ENCODE data around the gene PLCB2.

The PLCB2 gene

DNA sequence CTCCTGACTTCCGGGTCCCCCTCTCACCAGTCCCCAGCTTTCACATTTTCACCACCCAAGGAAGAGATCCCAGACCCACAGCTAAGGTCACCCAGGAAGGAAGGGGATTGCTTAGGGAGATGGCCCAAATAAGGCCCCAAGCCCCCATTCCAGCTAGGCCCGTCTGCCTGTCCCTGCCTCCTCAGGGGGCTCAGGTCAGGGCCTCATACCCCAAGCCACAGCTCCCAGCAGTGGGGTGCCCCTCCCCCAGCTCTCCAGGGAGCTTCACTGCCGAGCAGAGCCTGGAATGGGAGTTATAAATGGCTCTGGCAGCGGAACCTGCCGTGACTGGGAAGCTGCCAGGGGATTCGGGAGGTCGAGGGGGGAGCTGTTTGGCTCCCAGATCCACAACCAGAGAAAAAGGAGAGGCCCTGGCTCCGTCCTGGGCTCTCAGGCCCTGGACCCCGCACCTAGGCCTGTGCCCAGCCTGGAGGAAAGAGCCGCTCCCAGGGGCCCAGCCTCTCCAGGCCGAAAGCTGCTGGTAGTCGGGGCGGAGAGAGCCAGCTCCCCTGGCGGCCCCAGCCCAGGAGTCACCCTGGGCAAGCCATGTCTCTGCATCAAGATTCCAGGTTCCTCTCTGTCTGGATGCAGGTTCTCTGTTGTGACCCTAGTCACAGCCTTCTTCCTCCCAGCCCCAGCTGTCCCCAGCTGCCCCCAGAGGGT is 32.5 kb upstream of the PLCB2 start:
- DNase-seq (ENCODE audit: low read depth in 2 of 2) = no peak

- DNase-seq (ENCODE audit: low read depth in 2 of 2) = no peak
Observed at GRCh38 chr15:40339621-40339945, 31.8 kb upstream of the PLCB2 start.

DNA sequence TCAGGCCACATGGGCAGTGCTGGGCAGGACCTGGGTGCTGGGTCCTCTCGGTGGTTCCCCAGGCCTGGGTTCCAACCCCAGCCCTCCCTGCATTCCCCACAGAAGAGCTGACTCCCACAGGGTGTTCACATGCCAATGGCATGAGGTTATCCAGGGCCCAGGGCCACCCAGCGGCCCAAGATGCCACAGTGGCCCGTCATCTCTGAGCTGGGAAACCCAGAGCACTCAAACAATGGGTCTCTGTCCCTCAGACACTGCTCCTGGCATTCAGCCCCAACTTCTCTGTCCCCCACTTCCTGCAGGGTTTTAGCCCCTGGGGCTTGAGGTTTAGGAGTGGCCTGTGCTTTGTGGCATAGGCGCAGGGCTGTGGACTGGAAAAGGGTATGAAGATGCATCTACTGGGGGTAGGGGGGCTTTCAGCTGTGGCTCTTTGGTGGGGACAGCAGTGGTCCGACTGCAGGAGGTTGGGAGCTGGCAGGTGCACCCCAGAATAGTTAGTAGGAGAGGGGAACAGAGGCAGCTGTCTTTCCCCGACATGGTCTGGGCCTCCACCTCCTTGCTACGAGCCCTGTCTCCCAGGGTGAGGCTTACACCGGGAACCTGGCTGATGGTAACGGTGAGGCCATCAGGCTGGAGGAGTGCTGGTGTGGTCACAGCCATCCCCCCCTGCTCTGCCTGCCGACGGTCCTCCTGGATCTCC is 31.3 kb upstream of the PLCB2 start:
- no peak for DNase-seq (ENCODE audit: low read depth in 2 of 2)

DNA sequence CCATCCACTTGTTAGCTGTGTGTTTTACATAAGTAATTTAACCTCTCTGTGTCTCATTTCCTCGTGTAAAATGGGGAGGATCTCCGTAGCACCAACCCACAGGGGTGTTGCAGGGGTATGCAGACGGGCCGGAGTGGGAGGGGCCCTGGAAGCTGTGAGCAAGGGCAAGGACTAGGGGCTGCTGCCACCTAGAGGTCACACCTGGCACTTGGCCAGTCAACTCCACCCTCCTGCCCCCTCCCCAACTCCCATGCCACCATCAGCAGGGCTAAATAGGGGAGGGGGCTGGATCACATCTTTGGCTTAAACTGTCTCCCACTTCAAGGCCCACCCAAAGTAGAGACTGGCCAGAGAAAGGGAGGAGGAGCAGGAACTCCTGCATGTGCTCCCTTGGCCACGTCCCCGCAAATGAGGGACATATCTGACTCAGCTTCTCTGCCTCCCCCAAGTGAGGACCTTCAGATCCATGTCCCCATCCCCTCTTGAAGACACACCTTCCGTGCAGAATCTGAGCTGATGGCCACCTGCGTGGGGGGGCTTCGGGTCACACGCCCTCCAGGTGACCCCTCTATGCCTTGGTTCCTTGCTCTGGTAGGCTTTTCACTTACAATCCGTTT is 30.4 kb upstream of the PLCB2 start:
- DNase-seq (ENCODE audit: low read depth in 2 of 2) = peak; percentile 44 to 53

GRCh38 chr15:40337597-40337996 is 29.9 kb upstream of the PLCB2 start:
- no peak for DNase-seq (ENCODE audit: low read depth in 2 of 2)

GRCh38 chr15:40336744-40337122 is 29.0 kb upstream of the PLCB2 start:
- no peak for DNase-seq (ENCODE audit: low read depth in 2 of 2)

- no peak for DNase-seq (ENCODE audit: low read depth in 2 of 2)
Observed at GRCh38 chr15:40335938-40336743, 28.4 kb upstream of the PLCB2 start.

GRCh38 chr15:40334941-40335795 is 27.4 kb upstream of the PLCB2 start:
- DNase-seq (ENCODE audit: low read depth in 2 of 2) = no peak

GRCh38 chr15:40334541-40334940 is 26.8 kb upstream of the PLCB2 start:
- no peak for DNase-seq (ENCODE audit: low read depth in 2 of 2)

DNA sequence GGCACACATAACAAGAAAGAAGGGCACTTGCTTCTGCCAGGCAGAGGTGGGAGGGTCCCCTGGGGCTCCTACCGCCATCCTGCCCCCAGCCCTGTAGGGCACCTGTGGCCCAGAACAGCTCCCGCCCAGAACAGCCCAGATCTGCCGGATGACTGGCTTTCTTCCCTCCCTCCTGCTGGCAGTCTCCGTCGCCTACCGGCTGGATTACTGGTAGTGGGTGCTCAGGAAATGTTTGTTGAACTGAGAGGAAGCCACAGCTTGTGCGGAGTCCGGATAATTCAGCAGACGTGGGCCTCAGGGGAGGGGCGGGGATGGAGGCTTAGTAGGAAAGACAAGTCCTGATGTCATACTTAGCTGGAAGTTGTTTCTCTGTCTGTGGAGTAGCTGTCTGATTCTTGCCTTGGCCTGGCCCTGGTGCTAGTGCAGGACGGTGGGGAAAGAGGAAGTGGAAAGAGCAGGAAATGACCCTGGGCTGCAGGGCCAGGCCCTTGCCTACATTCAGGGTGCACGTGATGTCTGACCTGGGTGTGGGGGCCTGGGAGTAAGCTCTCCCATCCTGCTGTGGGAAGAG is 26.3 kb upstream of the PLCB2 start:
- no peak for DNase-seq (ENCODE audit: low read depth in 2 of 2)

GRCh38 chr15:40332113-40332781 is 24.5 kb upstream of the PLCB2 start:
- no peak for DNase-seq (ENCODE audit: low read depth in 2 of 2)

- DNase-seq (ENCODE audit: low read depth in 2 of 2) = no peak
Observed at GRCh38 chr15:40331637-40332036, 23.9 kb upstream of the PLCB2 start.

GRCh38 chr15:40331026-40331425 is 23.3 kb upstream of the PLCB2 start:
- no peak for DNase-seq (ENCODE audit: low read depth in 2 of 2)

DNA sequence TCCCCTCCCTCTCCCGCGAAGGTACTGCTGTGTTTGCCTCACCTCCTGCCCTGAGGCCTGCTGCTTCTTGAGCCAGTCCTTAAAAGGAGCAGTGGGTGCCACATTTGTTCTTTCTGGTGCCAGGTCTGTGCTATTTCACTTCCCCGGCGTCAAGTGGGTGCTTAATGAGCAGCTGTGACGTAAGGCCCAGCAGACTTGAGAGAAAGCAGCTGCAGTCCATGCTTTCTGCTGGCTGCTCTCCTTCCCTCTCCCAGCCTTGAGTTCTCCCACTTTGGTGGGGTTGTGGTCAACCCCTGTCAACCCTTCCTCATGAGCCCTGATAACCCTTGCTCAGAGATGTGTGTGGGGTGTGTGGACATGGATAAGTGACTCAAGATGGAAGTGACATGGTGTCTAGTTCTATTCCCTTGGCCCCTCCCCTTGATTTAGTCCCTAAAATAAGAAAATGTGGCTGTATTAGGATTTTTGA is 22.7 kb upstream of the PLCB2 start:
- no peak for DNase-seq (ENCODE audit: low read depth in 2 of 2)

DNA sequence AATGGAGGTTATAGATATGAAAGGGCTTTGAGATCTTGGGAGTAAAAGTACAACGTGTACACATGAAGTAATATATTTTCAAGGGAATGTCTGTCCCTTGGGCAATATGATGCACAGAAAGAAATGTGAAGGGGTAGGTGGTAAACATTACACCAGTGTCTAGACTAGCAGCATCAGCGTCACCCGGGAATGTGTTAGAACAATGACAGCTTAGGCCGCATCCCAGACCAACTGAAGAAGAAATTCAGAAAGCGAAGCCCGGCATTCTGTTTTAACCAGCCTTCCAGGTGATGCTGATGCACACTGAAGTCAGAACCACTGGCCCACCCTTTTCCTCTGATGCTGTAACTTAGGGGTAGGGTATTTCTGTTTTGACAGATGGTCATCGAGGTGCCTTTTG is 22.1 kb upstream of the PLCB2 start:
- no peak for DNase-seq (ENCODE audit: low read depth in 2 of 2)

DNA sequence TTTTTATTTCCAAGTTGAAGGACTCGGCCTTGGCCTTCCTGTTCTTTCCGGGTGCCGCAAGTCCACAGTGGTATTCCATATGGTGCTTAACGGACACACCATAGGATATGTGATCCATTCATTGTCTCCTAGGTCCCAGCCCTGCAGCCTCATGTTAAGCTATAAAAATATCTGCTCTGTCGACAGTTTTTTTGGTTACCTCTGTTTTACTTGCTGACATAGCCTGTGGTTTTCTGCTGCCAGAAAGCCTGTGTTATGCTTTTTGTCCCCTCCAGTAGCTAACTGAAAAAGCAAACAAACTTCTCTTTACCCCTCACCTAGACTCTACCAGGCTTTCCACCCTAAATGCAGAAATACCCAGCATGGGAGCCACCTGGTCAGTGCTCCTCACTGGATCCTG is 21.0 kb upstream of the PLCB2 start:
- DNase-seq (ENCODE audit: low read depth in 2 of 2) = no peak

DNA sequence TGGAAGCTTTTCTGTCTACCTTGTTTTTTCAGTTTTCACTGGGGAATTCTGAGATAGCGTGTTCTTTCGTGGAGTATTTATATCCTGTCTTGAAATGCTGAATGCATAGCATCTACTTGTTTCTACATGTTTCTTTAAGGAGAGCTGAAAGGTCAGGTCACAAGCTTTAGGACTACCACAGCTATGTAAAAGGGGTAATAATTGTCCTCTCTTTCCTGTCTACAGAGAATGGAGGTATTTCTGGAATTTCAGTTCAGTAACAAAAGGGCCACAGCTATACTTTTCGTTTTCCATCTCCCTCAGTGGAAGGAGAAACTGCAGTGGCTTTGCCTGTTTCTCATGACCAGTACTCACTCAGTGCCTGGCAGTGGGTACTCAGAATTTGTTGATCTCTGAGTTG is 20.4 kb upstream of the PLCB2 start:
- DNase-seq (ENCODE audit: low read depth in 2 of 2) = no peak

- no peak for DNase-seq (ENCODE audit: low read depth in 2 of 2)
Observed at GRCh38 chr15:40327457-40327856, 19.7 kb upstream of the PLCB2 start.

GRCh38 chr15:40325700-40326099 is 18.0 kb upstream of the PLCB2 start:
- DNase-seq (ENCODE audit: low read depth in 2 of 2) = no peak

DNA sequence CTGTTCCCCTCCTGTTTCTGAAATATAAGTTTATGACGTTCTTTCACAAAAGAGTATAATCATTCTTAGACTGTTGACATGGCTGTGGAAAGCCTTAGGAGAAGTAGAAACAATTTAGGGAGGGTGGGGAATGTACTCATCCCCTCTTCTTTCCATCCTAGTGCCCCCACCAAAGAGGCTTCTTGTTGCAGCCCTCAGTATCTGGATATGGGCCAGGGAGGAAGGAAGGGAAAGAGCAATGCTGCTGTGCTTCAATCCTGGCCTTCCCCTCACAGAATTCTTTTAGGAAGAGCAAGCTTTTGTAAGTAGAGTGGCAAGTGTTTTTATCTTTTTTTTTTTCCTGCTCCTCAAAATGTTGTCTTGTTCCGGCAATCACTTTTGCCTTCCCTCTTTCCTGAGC is 17.5 kb upstream of the PLCB2 start:
- no peak for DNase-seq (ENCODE audit: low read depth in 2 of 2)

All from stimulated activated CD8-positive, alpha-beta memory T cell treated with anti-CD3 and anti-CD28 coated beads, Interleukin-7, amount 100 ng/mL, for 1 hour (primary cell).